Heart right ventricle (tissue), 16 donors: Measurements from ENCODE around the gene TECPR2. TPM values are rescaled to one million over a fixed set of nuclear protein-coding genes. Genes with fewer than 3 reads are reported as not detected.

Experiments used
- ATAC-seq, 8 donors: fragments of 200-7000 bp; cut with Tn5 transposase; one replicate each; pipeline ENCODE4 v1.9.1; 2020; ENCODE audit warnings: mild to moderate bottlenecking in 8 of 8, moderate library complexity in 8 of 8, moderate number of reproducible peaks in 1 of 8
- DNase-seq, 2 donors: peaks; one replicate each; pipeline ENCODE4 v3.0.0-alpha.2; 2020
- H3K27ac ChIP-seq, 10 donors: fragments of 200-600 bp; sonication (generic) in 2 of 10; one replicate each; pipeline versions ENCODE4 v1.5.0 to v1.8.0; 2020 to 2022; ENCODE audit warnings: mild to moderate bottlenecking in 3 of 10
- H3K27me3 ChIP-seq, 7 donors: fragments of 200-600 bp; one replicate each; pipeline ENCODE4 v1.8.0; 2021 to 2022; ENCODE audit warnings: mild to moderate bottlenecking in 2 of 7
- H3K36me3 ChIP-seq, 9 donors: fragments of 200-600 bp; sonication (generic) in 1 of 9; one replicate each; pipeline versions ENCODE4 v1.5.0 to v1.8.0; 2020 to 2022; ENCODE audit warnings: mild to moderate bottlenecking in 2 of 9
- H3K4me1 ChIP-seq, 9 donors: fragments of 200-600 bp; sonication (generic) in 1 of 9; one replicate each; pipeline versions ENCODE4 v1.5.0 to v1.8.0; 2020 to 2022; ENCODE audit warnings: mild to moderate bottlenecking in 4 of 9
- H3K4me3 ChIP-seq, 10 donors: fragments of 200-600 bp; sonication (generic) in 2 of 10; one replicate each; pipeline versions ENCODE4 v1.5.0 to v1.8.0; 2020 to 2022; ENCODE audit warnings: mild to moderate bottlenecking in 7 of 10, moderate library complexity in 2 of 10
- H3K9me3 ChIP-seq, 11 donors: fragments of 200-600 bp in 10 of 11; sonication (generic) in 2 of 11; one replicate each; pipeline versions ENCODE4 v1.5.0 to v1.8.0; 2013 to 2022; ENCODE audit warnings: mild to moderate bottlenecking in 2 of 11, control low read depth in 1 of 11, moderate library complexity in 1 of 11
- WGBS, 2 donors: extraction: QIAGEN DNeasy Blood & Tissue Kit; methylation state at CpG; one replicate each; pipeline ENCODE4 v1.1.7; 2013; ENCODE audit warnings: inconsistent platforms in 1 of 2; 5-methylcytosine and 5-hydroxymethylcytosine counted together
- intact Hi-C, 10 donors: fragments of 100-400 bp; cut with DNase I; formaldehyde crosslinking; loops; one replicate each; pipeline versions ENCODE4 v1.11.1 to v1.14.2; 2022
- polyA plus RNA-seq, 2 donors: library from polyadenylated mRNA; stranded (reverse); fragments of 200-250 nt; gene quantifications; one replicate each; pipeline ENCODE4 v1.2.3, GENCODE V29; 2013
- total RNA-seq, 10 donors: library from RNA; stranded (reverse); fragmentation: NEBNext Ultra II Directional in 3 of 10; extraction: Animal tissue kit (Norgen Biotek cat#: 25700) in 3 of 10; gene quantifications; one replicate each; pipeline versions ENCODE4 v1.2.1 to v1.2.4, GENCODE V29; 2021 to 2023
- TF ChIP-seq, protein P1 (sequence below), 9 donors: fragments of 200-600 bp; sonication (generic) in 2 of 9; IDR thresholded peaks; one replicate each; pipeline versions ENCODE4 v1.5.0 to v1.8.0; 2021 to 2022; ENCODE audit warnings: antibody characterized with exemption in 9 of 9, mild to moderate bottlenecking in 5 of 9, moderate library complexity in 1 of 9
- donor health status: Arrhythmogenic right ventricular cardiomyopathy.
- donor health status: ischemic (EF 13 %, LVEDD 7.1; RV severe dilation, severe dysfunction).
- donor health status: healthy with polysubstance abuse.
- donor health status: DM: no; HTN: yes; CAD: no.
- donor health status: DM: no; HTN: no; CAD: no.
- donor health status: ischemic (EF 25% LVEDD 6.9; RV normal size, moderate dysfunction).
- donor health status: ischemic (EF 25% LVEDD 5.7; RV mildly dilated, moderate dysfunction).
- donor health status: healthy.
- donor health status: DM: yes; HTN: yes; CAD: no.
- donor health status: Ischemic cardiomyopathy.
- donor health status: ischemic (EF 35%, LVEDD 5.7; RV mildly dilated, moderate dysfunction).
- donor health status: nonischemic (EF 11% LVEDD 7.7; RV severe dilation, severe dysfunction).
- donor health status: DM: yes; HTN: yes; CAD: no.
- donor health status: PGD.
- donor health status: ischemic (EF 29% LVEDD 5.4; RV normal size, mild dysfunction).
- donor health status: nonischemic (EF 23%, LVEDD 6.1; RV moderate dilation, normal function).

The TECPR2 gene
- total and polyA plus RNA-seq, 12 donors, result 6.8 to 34.2 (median 24.8) TPM

DNA sequence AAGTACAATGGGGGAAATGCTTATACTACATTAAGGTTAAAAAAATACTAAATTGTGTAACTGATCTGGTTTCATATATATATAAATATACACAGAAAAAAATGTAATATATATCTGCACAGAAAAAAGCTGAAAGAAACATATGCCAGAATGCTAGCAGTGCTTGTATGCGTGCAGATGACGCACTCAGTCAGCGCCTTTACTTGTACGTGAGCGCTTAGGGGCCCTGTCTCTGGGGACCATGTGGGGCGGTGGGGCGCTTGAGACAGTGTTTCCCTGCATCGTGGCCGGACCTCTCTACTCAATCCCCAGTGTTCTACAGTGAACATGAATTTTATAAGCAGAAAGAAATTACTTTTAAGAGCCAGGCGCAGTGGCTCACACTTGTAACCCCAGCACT, 139.8 kb downstream of the TECPR2 start:
- Histone ChIP-seq H3K36me3 (peaks cover 0 to 37% (median 12%) of the 10 kb centered on the region in 9 donors), H3K4me1 (peaks cover 9 to 90% (median 52%) of the 10 kb centered on the region in 9 donors), H3K27ac (peak overlapping the region in 9 of 10 donors; percentile 80 to 96 (median 89)), H3K4me3 (no peak overlapping the region), H3K9me3 (no peaks in the 10 kb centered on the region), H3K27me3 (no peaks in the 10 kb centered on the region)
- no peak for ATAC-seq
- no peak for DNase-seq
- TF ChIP-seq, protein P1, sequence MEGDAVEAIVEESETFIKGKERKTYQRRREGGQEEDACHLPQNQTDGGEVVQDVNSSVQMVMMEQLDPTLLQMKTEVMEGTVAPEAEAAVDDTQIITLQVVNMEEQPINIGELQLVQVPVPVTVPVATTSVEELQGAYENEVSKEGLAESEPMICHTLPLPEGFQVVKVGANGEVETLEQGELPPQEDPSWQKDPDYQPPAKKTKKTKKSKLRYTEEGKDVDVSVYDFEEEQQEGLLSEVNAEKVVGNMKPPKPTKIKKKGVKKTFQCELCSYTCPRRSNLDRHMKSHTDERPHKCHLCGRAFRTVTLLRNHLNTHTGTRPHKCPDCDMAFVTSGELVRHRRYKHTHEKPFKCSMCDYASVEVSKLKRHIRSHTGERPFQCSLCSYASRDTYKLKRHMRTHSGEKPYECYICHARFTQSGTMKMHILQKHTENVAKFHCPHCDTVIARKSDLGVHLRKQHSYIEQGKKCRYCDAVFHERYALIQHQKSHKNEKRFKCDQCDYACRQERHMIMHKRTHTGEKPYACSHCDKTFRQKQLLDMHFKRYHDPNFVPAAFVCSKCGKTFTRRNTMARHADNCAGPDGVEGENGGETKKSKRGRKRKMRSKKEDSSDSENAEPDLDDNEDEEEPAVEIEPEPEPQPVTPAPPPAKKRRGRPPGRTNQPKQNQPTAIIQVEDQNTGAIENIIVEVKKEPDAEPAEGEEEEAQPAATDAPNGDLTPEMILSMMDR (IDR thresholded peaks at IDR 0.05), result no peak
- intact Hi-C loops, result no loop called here
- 93 to 95% methylated on average over 10 of the region's 10 CpGs for WGBS, 2 donors

DNA sequence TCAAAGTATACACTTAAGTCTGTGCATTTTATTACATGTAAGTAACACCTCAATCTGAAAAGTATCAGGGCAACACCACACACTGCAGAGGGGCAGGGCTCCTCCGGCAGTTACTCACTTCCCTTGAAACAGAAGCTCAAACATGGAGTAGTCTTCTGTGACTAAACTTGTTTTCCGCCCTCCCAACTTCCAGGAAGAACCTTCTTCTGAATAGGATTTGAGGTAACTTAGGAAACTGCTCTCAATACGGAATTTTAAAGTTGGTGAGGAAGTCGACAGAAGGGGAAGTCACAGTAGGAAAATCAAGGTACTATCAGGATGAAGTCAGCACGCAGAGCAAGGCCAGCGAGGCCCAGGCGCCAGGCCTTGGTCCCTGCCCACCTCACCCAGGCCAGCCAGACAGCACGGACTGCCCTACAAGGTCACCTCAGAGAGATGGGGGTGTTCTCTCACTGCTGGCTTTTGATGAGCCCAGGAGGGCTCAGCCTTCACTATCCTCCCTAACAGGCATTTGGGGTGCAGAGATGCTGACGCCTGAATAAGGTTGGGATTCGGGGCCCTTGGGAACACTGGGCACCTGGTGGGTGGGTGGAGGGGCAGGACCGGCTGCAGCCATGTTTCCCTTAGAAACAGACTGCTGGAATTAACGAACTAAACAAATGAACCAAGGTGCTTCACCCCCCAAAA, 141.0 kb downstream of the TECPR2 start:
- H3K36me3 ChIP-seq, result peaks cover 0 to 25% (median 6%) of the 10 kb centered on the region in 9 donors
- intact Hi-C loops, result no loop called here
- DNase-seq, result peak in 1 of 2 donors; percentile 50
- peaks cover 5 to 85% (median 46%) of the 10 kb centered on the region in 9 donors for H3K4me1 ChIP-seq
- peak overlapping the region; percentile 68 to 96 (median 88) for H3K27ac ChIP-seq
- ATAC-seq, result peak in 5 of 8 donors; percentile 3 to 41 (median 25)
- H3K9me3 ChIP-seq, result no peaks in the 10 kb centered on the region
- TF ChIP-seq, protein P1 (IDR thresholded peaks at IDR 0.05), result no peak
- H3K4me3 ChIP-seq, result no peak overlapping the region
- 55 to 56% methylated on average over 12 of the region's 12 CpGs for WGBS, 2 donors
- no peaks in the 10 kb centered on the region for H3K27me3 ChIP-seq

DNA sequence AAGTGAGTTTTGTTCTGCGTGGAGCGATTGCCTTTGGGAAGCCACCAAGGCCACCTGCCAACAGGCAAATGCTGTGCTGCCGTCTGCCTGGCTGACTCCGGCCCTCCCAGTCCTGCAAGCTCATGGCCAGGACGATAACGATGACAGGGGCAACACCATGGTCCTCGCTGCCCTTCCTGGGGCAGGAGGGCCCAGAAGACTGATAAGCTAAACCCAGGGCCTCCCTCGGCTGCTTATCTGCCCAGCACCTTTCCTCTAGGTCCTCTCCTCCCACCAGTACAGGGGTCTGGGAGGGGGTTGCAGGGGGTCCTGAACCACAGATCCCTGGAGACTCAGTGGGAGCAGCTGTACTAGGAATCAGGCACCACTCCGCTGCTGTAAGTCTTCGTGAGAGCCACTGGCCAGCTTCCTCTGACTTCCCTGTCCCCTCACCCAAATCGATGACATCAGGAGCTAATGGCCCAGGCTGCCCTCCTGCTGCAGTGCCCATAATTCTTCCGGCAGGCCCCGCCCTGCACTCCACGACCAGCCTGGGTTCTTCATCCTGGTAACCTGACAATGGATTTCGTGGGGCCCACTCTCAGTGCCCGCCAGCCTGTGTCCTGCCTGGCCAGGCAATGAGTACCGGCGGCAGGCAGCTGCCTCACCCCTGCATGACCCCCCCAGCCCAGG, 141.7 kb downstream of the TECPR2 start:
- 50 to 54% methylated on average over 18 of the region's 18 CpGs for WGBS, 2 donors
- intact Hi-C loops, result no loop called here
- peak in 1 of 8 donors; percentile 12 for ATAC-seq
- H3K4me1 ChIP-seq, result peaks cover 5 to 83% (median 42%) of the 10 kb centered on the region in 9 donors
- peak overlapping the region; percentile 68 to 96 (median 88) for H3K27ac ChIP-seq
- peak in 1 of 2 donors; percentile 35 for DNase-seq
- H3K27me3 ChIP-seq, result no peaks in the 10 kb centered on the region
- no peak overlapping the region for H3K4me3 ChIP-seq
- no peaks in the 10 kb centered on the region for H3K9me3 ChIP-seq
- TF ChIP-seq, protein P1 (IDR thresholded peaks at IDR 0.05), result no peak
- peaks cover 0 to 19% (median 6%) of the 10 kb centered on the region in 9 donors for H3K36me3 ChIP-seq

GRCh38 chr14:102505000-102505619, 142.4 kb downstream of the TECPR2 start:
- no peak for DNase-seq
- WGBS, 2 donors, result 66 to 69% methylated on average over 7 of the region's 7 CpGs
- H3K36me3 ChIP-seq, result peaks cover 0 to 19% (median 6%) of the 10 kb centered on the region in 9 donors
- TF ChIP-seq, protein P1 (IDR thresholded peaks at IDR 0.05), result no peak
- ATAC-seq, result no peak
- H3K9me3 ChIP-seq, result no peaks in the 10 kb centered on the region
- peaks cover 5 to 79% (median 37%) of the 10 kb centered on the region in 9 donors for H3K4me1 ChIP-seq
- H3K27me3 ChIP-seq, result no peaks in the 10 kb centered on the region
- peak overlapping the region; percentile 68 to 96 (median 88) for H3K27ac ChIP-seq
- intact Hi-C loops, result no loop called here
- no peak overlapping the region for H3K4me3 ChIP-seq
